CD4-positive, alpha-beta T cell treated with Interleukin-15 for 4 hours (primary cell): ENCODE results near the gene UBE2S.
"Not testable (repeated sequence)": the region's sequence is repeated elsewhere in the genome, so short reads cannot be mapped to it uniquely, and the experiment has no call there.

Experiments used
- DNase-seq: peaks from one replicate; pipeline ENCODE4 v3.0.0-alpha.2; 2020; ENCODE audit warnings: low spot score

UBE2S gene

GRCh38 chr19:55407550-55407799 is at the start of gene UBE2S:
UBE2S (minus strand) TSS chr19:55407788; CDS start chr19:55407589, 199 bp downstream.
- DNase-seq, result not testable (repeated sequence)

GRCh38 chr19:55456347-55456746 is 48.8 kb upstream of the UBE2S start:
- DNase-seq, result no peak

GRCh38 chr19:55455576-55456235 is 48.1 kb upstream of the UBE2S start:
- DNase-seq, result no peak

- peak; percentile 49 for DNase-seq
These were observed 47.2 kb upstream of the UBE2S start for GRCh38 chr19:55454787-55455243.

- no peak for DNase-seq
These were observed 46.1 kb upstream of the UBE2S start for GRCh38 chr19:55453511-55454260.

- DNase-seq, result peak; percentile 40
These were observed 45.3 kb upstream of the UBE2S start for GRCh38 chr19:55452749-55453346.

GRCh38 chr19:55451965-55452748 is 44.6 kb upstream of the UBE2S start:
- DNase-seq, result peak; percentile 13

GRCh38 chr19:55451163-55451964 is 43.8 kb upstream of the UBE2S start:
- no peak for DNase-seq

- DNase-seq, result no peak
These were observed 41.9 kb upstream of the UBE2S start for GRCh38 chr19:55449469-55449868.

- DNase-seq, result not testable (repeated sequence)
These were observed 40.5 kb upstream of the UBE2S start for GRCh38 chr19:55448175-55448490.

GRCh38 chr19:55447421-55448174 is 40.0 kb upstream of the UBE2S start:
- no peak for DNase-seq

- no peak for DNase-seq
These were observed 38.5 kb upstream of the UBE2S start for GRCh38 chr19:55446060-55446459.

- no peak for DNase-seq
These were observed 37.1 kb upstream of the UBE2S start for GRCh38 chr19:55444646-55445045.

- DNase-seq, result no peak
These were observed 36.4 kb upstream of the UBE2S start for GRCh38 chr19:55443824-55444480.

- no peak for DNase-seq
These were observed 35.6 kb upstream of the UBE2S start, which contains the start of gene SHISA7 for GRCh38 chr19:55443045-55443823. SHISA7 (minus strand) TSS chr19:55443300; CDS start chr19:55442863, 437 bp downstream.

GRCh38 chr19:55442372-55442961 is 34.9 kb upstream of the UBE2S start:
- no peak for DNase-seq

GRCh38 chr19:55441692-55442321 is 34.2 kb upstream of the UBE2S start:
- no peak for DNase-seq

GRCh38 chr19:55441319-55441691 is 33.7 kb upstream of the UBE2S start:
- DNase-seq, result no peak
